PC-3 (cell line): Measurements from ENCODE around the gene MNT. TPM values are rescaled to one million over a fixed set of nuclear protein-coding genes. Genes with fewer than 3 reads are reported as not detected.

Experiments
- ATAC-seq: fragments of 200-7000 bp; cut with Tn5 transposase; 2 replicates; pipeline ENCODE4 v1.9.1; 2020; ENCODE audit warnings: mild to moderate bottlenecking, moderate library complexity
- BruUV-seq: library from RNA; stranded (reverse); fragments of 400-500 nt; replicated peaks from 2 replicates; lab custom pipeline; 2021; lab: Mats Ljungman, UMichigan
- CTCF ChIA-PET: fragments of 300-600 bp; sonication (Branson Sonifier 250); formaldehyde crosslinking; loops from one replicate; lab custom pipeline; 2022; ENCODE audit warnings: antibody characterized with exemption; lab: Charles Lee
- POLR2A ChIA-PET: fragments of 300-600 bp; sonication (Branson Sonifier 250); formaldehyde crosslinking; loops from one replicate; lab custom pipeline; 2022; ENCODE audit warnings: antibody characterized with exemption; ENCODE audit not compliant: unreplicated experiment; lab: Charles Lee
- DNase-seq: peaks from one replicate; pipeline ENCODE4 v3.0.0-alpha.2; 2015
- H2AFZ ChIP-seq: fragments of 300-600 bp; sonication (generic); 2 replicates; pipeline ENCODE4 v1.6.0; 2016; ENCODE audit warnings: antibody characterized with exemption, low read length
- H3F3A ChIP-seq: fragments of 300-600 bp; sonication (generic); one replicate; pipeline ENCODE4 v1.6.0; 2017; ENCODE audit warnings: antibody characterized with exemption, low read length, control low read depth, mild to moderate bottlenecking; ENCODE audit not compliant: unreplicated experiment
- H3K27ac ChIP-seq: fragments of 300-600 bp; sonication (generic); 2 replicates; pipeline ENCODE4 v1.5.1; 2016; ENCODE audit warnings: mild to moderate bottlenecking, low read length
- H3K27me3 ChIP-seq: fragments of 300-600 bp; sonication (generic); 2 replicates; pipeline ENCODE4 v1.6.1; 2016; ENCODE audit warnings: low read length, mixed read lengths
- H3K36me3 ChIP-seq: fragments of 300-600 bp; sonication (generic); 2 replicates; pipeline ENCODE4 v1.6.1; 2016; ENCODE audit warnings: low read depth, mixed run types, low read length, mixed read lengths
- H3K4me1 ChIP-seq: fragments of 300-600 bp; sonication (generic); 2 replicates; pipeline ENCODE4 v1.5.1; 2016; ENCODE audit warnings: low read length; ENCODE audit not compliant: insufficient read depth
- H3K4me2 ChIP-seq: fragments of 300-600 bp; sonication (generic); 2 replicates; pipeline ENCODE4 v1.6.0; 2016; ENCODE audit warnings: low read length
- H3K4me3 ChIP-seq: fragments of 300-600 bp; sonication (generic); 2 replicates; pipeline ENCODE4 v1.5.1; 2016; ENCODE audit warnings: mild to moderate bottlenecking, low read length, mixed read lengths
- H3K79me2 ChIP-seq: fragments of 300-600 bp; sonication (generic); 2 replicates; pipeline ENCODE4 v1.6.1; 2017; ENCODE audit warnings: low read length, mixed read lengths
- H3K9ac ChIP-seq: fragments of 300-600 bp; sonication (generic); 2 replicates; pipeline ENCODE4 v1.6.0; 2016; ENCODE audit warnings: mild to moderate bottlenecking, low read length
- H3K9me2 ChIP-seq: fragments of 300-600 bp; sonication (generic); replicated peaks from 2 replicates; pipeline ENCODE4 v1.6.1; 2016; ENCODE audit warnings: mixed run types, low read length, mixed read lengths
- H3K9me3 ChIP-seq: fragments of 300-600 bp; sonication (generic); 2 replicates; pipeline ENCODE4 v1.6.1; 2016; ENCODE audit warnings: low read length, mixed read lengths
- H4K20me1 ChIP-seq: fragments of 300-600 bp; sonication (generic); 2 replicates; pipeline ENCODE4 v1.6.1; 2016; ENCODE audit warnings: low read length, mixed read lengths
- CTCF ChIP-seq: fragments of 300-600 bp; sonication (generic); conservative IDR thresholded peaks from 2 replicates; pipeline ENCODE4 v1.5.1; 2017; ENCODE audit warnings: antibody characterized with exemption, low read depth, mild to moderate bottlenecking, low read length
- EZH2 ChIP-seq: fragments of 300-600 bp; sonication (generic); IDR thresholded peaks from one replicate; pipeline ENCODE4 v1.6.1; 2017; ENCODE audit warnings: antibody characterized with exemption, mild to moderate bottlenecking, low read length; ENCODE audit not compliant: unreplicated experiment
- EZH2phosphoT487 ChIP-seq: fragments of 300-600 bp; sonication (generic); IDR thresholded peaks from 2 replicates; pipeline ENCODE4 v1.6.1; 2018; ENCODE audit warnings: mild to moderate bottlenecking, antibody characterized with exemption, low read length, borderline replicate concordance
- intact Hi-C: fragments of 100-400 bp; cut with micrococcal nuclease; formaldehyde crosslinking; loops from 2 replicates; pipeline ENCODE4 v1.9.0; 2023
- total RNA-seq: library from RNA; depleted of rRNA; stranded (reverse); fragments of >200 nt; gene quantifications from 2 replicates; pipeline ENCODE4 v1.2.3, GENCODE V29; 2014

Gene MNT
- total RNA-seq, 1 experiment from 2014 or later: 19.1 TPM

- Histone ChIP-seq H3K27ac (no peak overlapping the region), H3K36me3 (no peaks in the 10 kb centered on the region), H3K4me3 (no peak overlapping the region), H3K27me3 (no peaks in the 10 kb centered on the region), H3K9me3 (no peaks in the 10 kb centered on the region), H3K9me2 (no peaks in the 10 kb centered on the region), H4K20me1 (no peaks in the 10 kb centered on the region), H3F3A (no peaks in the 10 kb centered on the region), H3K4me2 (no peak overlapping the region), H3K4me1 (no peaks in the 10 kb centered on the region), H2AFZ (no peak overlapping the region), H3K9ac (no peak overlapping the region), H3K79me2 (no peaks in the 10 kb centered on the region)
- CTCF ChIA-PET: no interaction called here
- no peak for ATAC-seq
- TF ChIP-seq EZH2phosphoT487 (no peak), EZH2 (no peak), CTCF (no peak)
- intact Hi-C loops: no loop called here
- DNase-seq: no peak
- POLR2A ChIA-PET: no interaction called here
- no TSS peak for BruUV-seq
These were observed 16.3 kb downstream of the MNT start for GRCh38 chr17:2384439-2385127.

GRCh38 chr17:2383628-2384167 is 17.2 kb downstream of the MNT start:
- Histone ChIP-seq H3K9me2 (no peaks in the 10 kb centered on the region), H3K9ac (no peak overlapping the region), H3K27ac (no peak overlapping the region), H2AFZ (no peak overlapping the region), H3K4me2 (no peak overlapping the region), H3K4me3 (no peak overlapping the region), H3K36me3 (no peaks in the 10 kb centered on the region), H4K20me1 (no peaks in the 10 kb centered on the region), H3K79me2 (no peaks in the 10 kb centered on the region), H3K27me3 (no peaks in the 10 kb centered on the region), H3K4me1 (no peaks in the 10 kb centered on the region), H3K9me3 (no peaks in the 10 kb centered on the region), H3F3A (no peaks in the 10 kb centered on the region)
- ChIA-PET POLR2A (no interaction called here), CTCF (interaction anchor here (1.0 to 1.6 kb wide), 2 partner anchors 32 to 34 kb away, joined by 6 to 12 read pairs; no protein-coding TSS in a partner anchor)
- intact Hi-C loops: no loop called here
- TF ChIP-seq CTCF: no peak
- no peak for DNase-seq
- no peak for ATAC-seq
- BruUV-seq: no TSS peak

GRCh38 chr17:2380950-2381649 is 19.8 kb downstream of the MNT start:
- H3K4me2 ChIP-seq: no peak overlapping the region
- H3K27me3 ChIP-seq: no peaks in the 10 kb centered on the region
- no peaks in the 10 kb centered on the region for H3K4me1 ChIP-seq
- H3K79me2 ChIP-seq: no peaks in the 10 kb centered on the region
- H3K27ac ChIP-seq: no peak overlapping the region
- no peaks in the 10 kb centered on the region for H3K9me2 ChIP-seq
- ChIA-PET CTCF (no interaction called here), POLR2A (no interaction called here)
- no peak for TF ChIP-seq EZH2
- no peak for TF ChIP-seq CTCF
- TF ChIP-seq EZH2phosphoT487: no peak
- H4K20me1 ChIP-seq: no peaks in the 10 kb centered on the region
- H3K36me3 ChIP-seq: no peaks in the 10 kb centered on the region
- no peak overlapping the region for H2AFZ ChIP-seq
- DNase-seq: no peak
- no peaks in the 10 kb centered on the region for H3K9me3 ChIP-seq
- no peaks in the 10 kb centered on the region for H3F3A ChIP-seq
- H3K9ac ChIP-seq: no peak overlapping the region
- ATAC-seq: no peak
- intact Hi-C loops: no loop called here
- H3K4me3 ChIP-seq: no peak overlapping the region
- no TSS peak for BruUV-seq
